ENCODE data around the gene CLDN19.

GRCh38 chr1:42759114-42759513, 19.1 kb upstream of the CLDN19 start:
- TF ChIP-seq CTCF (IDR thresholded peaks at IDR 0.05) = no peak
- TF ChIP-seq EP300 (IDR thresholded peaks at IDR 0.05) = no peak
- TF ChIP-seq POLR2A (IDR thresholded peaks at IDR 0.05) = no peak

Measured in stomach (tissue), 4 donors.